ENCODE results near the gene CPNE5.

The CPNE5 gene

GRCh38 chr6:36758516-36759147 is 80.6 kb downstream of the CPNE5 start:
- DNase-seq: no peak

- no peak for DNase-seq
Observed at GRCh38 chr6:36757943-36758508, 81.2 kb downstream of the CPNE5 start.

- DNase-seq: no peak
Observed at GRCh38 chr6:36757206-36757605, 82.0 kb downstream of the CPNE5 start.

GRCh38 chr6:36756786-36757185 is 82.5 kb downstream of the CPNE5 start:
- DNase-seq: no peak

GRCh38 chr6:36755435-36756348 is 83.6 kb downstream of the CPNE5 start:
- DNase-seq: no peak

- DNase-seq: no peak
Observed at GRCh38 chr6:36754582-36755434, 84.4 kb downstream of the CPNE5 start.

GRCh38 chr6:36753671-36754405 is 85.4 kb downstream of the CPNE5 start:
- DNase-seq: peak; percentile 7

- no peak for DNase-seq
Observed at GRCh38 chr6:36752886-36753506, 86.2 kb downstream of the CPNE5 start.

- no peak for DNase-seq
Observed at GRCh38 chr6:36752187-36752885, 86.9 kb downstream of the CPNE5 start.

- DNase-seq: no peak
Observed at GRCh38 chr6:36751833-36752186, 87.4 kb downstream of the CPNE5 start.

GRCh38 chr6:36751091-36751490 is 88.2 kb downstream of the CPNE5 start:
- no peak for DNase-seq

- DNase-seq: no peak
Observed at GRCh38 chr6:36749829-36750489, 89.3 kb downstream of the CPNE5 start.

GRCh38 chr6:36746251-36746650 is 93.0 kb downstream of the CPNE5 start:
- no peak for DNase-seq

- no peak for DNase-seq
Observed at GRCh38 chr6:36745836-36746235, 93.4 kb downstream of the CPNE5 start.

- DNase-seq: no peak
Observed at GRCh38 chr6:36745283-36745682, 94.0 kb downstream of the CPNE5 start.

- no peak for DNase-seq
Observed at GRCh38 chr6:36744304-36744673, 95.0 kb downstream of the CPNE5 start.

- no peak for DNase-seq
Observed at GRCh38 chr6:36743538-36744303, 95.5 kb downstream of the CPNE5 start.

- DNase-seq: no peak
Observed at GRCh38 chr6:36743032-36743431, 96.2 kb downstream of the CPNE5 start.

GRCh38 chr6:36742146-36742545 is 97.1 kb downstream of the CPNE5 start:
- no peak for DNase-seq

GRCh38 chr6:36740818-36741179 is 98.4 kb downstream of the CPNE5 start:
- no peak for DNase-seq

Measured in T1000 (cell line).